NB4 (cell line): ENCODE measurements around the gene GNB5.

Experiments used
- DNase-seq: peaks from one replicate; pipeline ENCODE4 v3.0.0; 2010; ENCODE audit warnings: low read depth
- H3K4me3 ChIP-seq: one replicate; pipeline ENCODE4 v1.5.1; 2011; ENCODE audit warnings: mild to moderate bottlenecking, low read depth, low read length, moderate library complexity
- CTCF ChIP-seq: IDR thresholded peaks from one replicate; pipeline ENCODE4 v1.5.1; 2012; ENCODE audit warnings: low read depth, low read length
- MAX ChIP-seq: IDR thresholded peaks from 2 replicates; pipeline ENCODE4 v1.6.1; 2011; ENCODE audit warnings: low read depth, low read length
- MYC ChIP-seq: IDR thresholded peaks from 2 replicates; pipeline ENCODE4 v1.6.1; 2011; ENCODE audit warnings: low read depth, low read length
- POLR2A ChIP-seq: IDR thresholded peaks from 2 replicates; pipeline ENCODE4 v1.6.1; 2011; ENCODE audit warnings: mild to moderate bottlenecking; ENCODE audit not compliant: insufficient read length; ENCODE audit errors: extremely low read depth

GNB5 gene

DNA sequence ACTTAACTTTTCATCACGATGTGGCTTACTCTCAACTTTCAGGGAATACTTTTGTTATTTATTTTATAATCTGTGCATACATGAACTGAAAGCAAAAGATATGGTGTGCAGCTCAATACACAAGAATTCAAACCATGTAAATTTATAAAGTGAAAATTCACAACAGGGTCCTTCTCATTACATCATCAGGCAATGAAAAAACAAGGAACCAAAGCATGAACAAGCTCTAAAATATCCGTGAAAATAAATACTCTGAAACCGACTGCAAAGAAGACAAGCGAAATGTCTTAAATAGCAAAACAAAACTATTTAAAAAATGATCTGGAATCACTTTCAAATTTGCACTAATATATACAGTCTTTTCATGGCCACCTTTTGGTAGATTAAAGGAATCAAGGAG lies 28.9 kb downstream of the GNB5 start:
- TF ChIP-seq CTCF (no peak), MYC (no peak), POLR2A (no peak), MAX (no peak)
- no peak for DNase-seq
- H3K4me3 ChIP-seq, result no peak overlapping the region

GRCh38 chr15:52161406-52161966 lies 29.7 kb downstream of the GNB5 start:
- no peak overlapping the region for H3K4me3 ChIP-seq
- no peak for DNase-seq
- TF ChIP-seq MYC (no peak), POLR2A (no peak), MAX (no peak), CTCF (no peak)

- no peak overlapping the region for H3K4me3 ChIP-seq
- DNase-seq, result no peak
- no peak for TF ChIP-seq MYC
- TF ChIP-seq MAX, result no peak
- no peak for TF ChIP-seq CTCF
- no peak for TF ChIP-seq POLR2A
These were observed 31.5 kb downstream of the GNB5 start for GRCh38 chr15:52159645-52160044.

DNA sequence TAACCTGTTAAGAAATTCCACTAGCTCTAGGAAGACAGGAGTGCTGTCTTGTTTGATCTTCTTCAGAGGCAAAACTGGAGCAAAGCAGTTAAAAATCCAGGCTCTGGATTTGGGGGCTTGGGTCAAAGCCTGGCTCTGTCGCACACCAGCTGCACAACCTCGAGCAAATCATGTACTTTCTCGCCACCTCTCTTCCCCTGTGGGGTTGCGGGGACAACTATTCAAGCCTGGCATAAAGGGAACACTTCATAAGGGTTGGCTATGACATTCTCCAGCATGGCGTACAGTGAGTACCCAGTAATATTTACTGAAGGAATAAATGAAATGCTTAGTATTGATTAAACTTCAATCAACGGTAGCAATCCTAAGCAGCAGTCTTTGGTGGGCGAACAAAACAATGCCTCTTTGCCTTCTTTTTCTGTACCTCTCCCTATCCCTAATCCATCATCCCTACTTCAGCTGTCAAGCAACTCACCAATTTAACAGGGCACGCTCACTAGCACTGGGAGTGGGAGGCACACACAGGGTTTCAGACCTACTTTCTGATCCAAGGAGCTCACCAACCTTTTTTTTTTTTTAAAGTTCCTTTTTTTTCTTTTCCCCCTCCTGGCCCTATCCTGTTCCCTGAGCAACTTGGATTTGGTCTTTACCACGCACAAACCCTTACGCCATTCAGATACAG lies 33.0 kb downstream of the GNB5 start:
- DNase-seq, result no peak
- no peak overlapping the region for H3K4me3 ChIP-seq
- TF ChIP-seq POLR2A, result no peak
- TF ChIP-seq MYC, result no peak
- TF ChIP-seq MAX, result no peak
- no peak for TF ChIP-seq CTCF

GRCh38 chr15:52155878-52156277 lies 35.3 kb downstream of the GNB5 start:
- H3K4me3 ChIP-seq, result no peak overlapping the region
- DNase-seq, result no peak
- TF ChIP-seq POLR2A (no peak), MYC (no peak), MAX (no peak), CTCF (no peak)
